CD4-positive, CD25-positive, alpha-beta regulatory T cell (primary cell): ENCODE data around the gene SLC6A9. TPM values are rescaled to one million over a fixed set of nuclear protein-coding genes. Genes with fewer than 3 reads are reported as not detected.

Experiments
- ATAC-seq, 2 donors: fragments of 150-1000 bp; cut with Tn5 transposase; one replicate each; pipeline ENCODE4 v1.10.0; 2021; ENCODE audit warnings: low read depth in 2 of 2, moderate number of reproducible peaks in 2 of 2, moderate library complexity in 1 of 2
- DNase-seq, 3 donors: peaks; one replicate each; pipeline versions ENCODE4 v3.0.0 to v3.0.0-alpha.2; 2012 to 2022; ENCODE audit warnings: mixed read lengths in 1 of 3
- H3K27ac ChIP-seq: one replicate; pipeline ENCODE4 v1.7.0; 2013; ENCODE audit warnings: mild to moderate bottlenecking, low read length; ENCODE audit not compliant: insufficient read depth, poor library complexity, severe bottlenecking
- H3K27me3 ChIP-seq: one replicate; pipeline ENCODE4 v1.7.0; 2013; ENCODE audit warnings: low read length; ENCODE audit not compliant: control insufficient read depth, insufficient read depth
- H3K36me3 ChIP-seq: one replicate; pipeline ENCODE4 v1.7.0; 2013; ENCODE audit warnings: mild to moderate bottlenecking, low read length, moderate library complexity; ENCODE audit not compliant: control insufficient read depth, insufficient read depth
- H3K4me1 ChIP-seq: 2 replicates; pipeline ENCODE4 v1.7.0; 2013; ENCODE audit warnings: mild to moderate bottlenecking, low read length; ENCODE audit not compliant: insufficient read depth, control insufficient read depth, poor library complexity, severe bottlenecking
- H3K4me3 ChIP-seq: one replicate; pipeline ENCODE4 v1.7.0; 2013; ENCODE audit warnings: low read depth, mild to moderate bottlenecking, low read length, moderate library complexity
- H3K9me3 ChIP-seq, 2 experiments: 1 replicate in 1 of 2; 2 replicates in 1 of 2; pipeline ENCODE4 v1.7.0; 2013; ENCODE audit warnings: low read length in 2 of 2, mild to moderate bottlenecking in 1 of 2, moderate library complexity in 1 of 2; ENCODE audit not compliant: control insufficient read depth in 2 of 2
- H3K27ac Mint-ChIP-seq, 3 donors: one replicate each; pipeline ENCODE4 v1.8.0; 2020 to 2022; ENCODE audit warnings: mild to moderate bottlenecking in 3 of 3, mixed read lengths in 3 of 3, moderate library complexity in 2 of 3
- H3K27me3 Mint-ChIP-seq: one replicate; pipeline ENCODE4 v1.8.0; 2022; ENCODE audit warnings: mild to moderate bottlenecking, mixed read lengths
- H3K36me3 Mint-ChIP-seq: one replicate; pipeline ENCODE4 v1.8.0; 2020; ENCODE audit warnings: mixed read lengths
- H3K4me1 Mint-ChIP-seq, 4 donors: one replicate each; pipeline ENCODE4 v1.8.0; 2020 to 2022; ENCODE audit warnings: mixed read lengths in 4 of 4, mild to moderate bottlenecking in 1 of 4
- H3K4me3 Mint-ChIP-seq, 4 donors: one replicate each; pipeline ENCODE4 v1.8.0; 2020 to 2022; ENCODE audit warnings: mild to moderate bottlenecking in 4 of 4, mixed read lengths in 4 of 4, moderate library complexity in 3 of 4
- H3K9me3 Mint-ChIP-seq, 7 donors: one replicate each; pipeline ENCODE4 v1.8.0; 2020 to 2022; ENCODE audit warnings: mixed read lengths in 7 of 7, mild to moderate bottlenecking in 3 of 7, moderate library complexity in 2 of 7
- polyA plus RNA-seq, 4 donors: library from polyadenylated mRNA; unstranded; fragments of 300-500 nt; fragmentation: Illumina TruSeq; gene quantifications; one replicate each; pipeline ENCODE4 v1.2.3, GENCODE V29; 2021
- total RNA-seq: library from RNA; stranded (reverse); gene quantifications from one replicate; pipeline ENCODE4 v1.2.3, GENCODE V29; 2022

SLC6A9 gene
- total and polyA plus RNA-seq, 5 donors from 2014 or later = 0.07 to 0.20 TPM; not detected in 3

DNA sequence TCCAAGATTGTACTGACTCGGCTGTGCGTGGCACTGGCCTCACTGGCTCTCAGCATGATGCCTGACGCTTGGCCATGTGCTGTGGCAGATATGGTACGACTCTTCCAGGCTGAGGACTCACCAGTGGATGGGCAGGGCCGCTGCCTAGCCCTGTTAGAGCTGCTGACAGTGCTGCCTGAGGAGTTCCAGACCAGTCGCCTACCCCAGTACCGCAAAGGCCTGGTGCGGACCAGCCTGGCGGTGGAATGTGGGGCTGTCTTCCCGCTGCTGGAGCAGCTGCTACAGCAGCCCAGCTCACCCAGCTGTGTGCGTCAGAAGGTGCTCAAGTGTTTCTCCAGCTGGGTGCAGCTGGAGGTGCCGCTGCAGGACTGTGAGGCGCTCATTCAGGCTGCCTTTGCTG lies 81.6 kb downstream of the SLC6A9 start:
- Histone ChIP-seq H3K27me3 (no peaks in the 10 kb centered on the region), H3K36me3 (peaks cover 6% of the 10 kb centered on the region), H3K27ac (no peak overlapping the region), H3K4me3 (no peak overlapping the region), H3K4me1 (peaks cover 26% of the 10 kb centered on the region), H3K9me3 (no peaks in the 10 kb centered on the region)
- H3K27ac Mint-ChIP-seq = no peak overlapping the region
- H3K4me3 Mint-ChIP-seq = peak overlapping the region in 2 of 4 donors; percentile 47 to 60
- peaks cover 6 to 56% (median 36%) of the 10 kb centered on the region in 4 donors for H3K4me1 Mint-ChIP-seq
- H3K27me3 Mint-ChIP-seq = no peaks in the 10 kb centered on the region
- ATAC-seq = no peak
- no peak for DNase-seq
- H3K36me3 Mint-ChIP-seq = peaks cover 16% of the 10 kb centered on the region
- H3K9me3 Mint-ChIP-seq = no peaks in the 10 kb centered on the region

- Mint-ChIP-seq H3K27ac (peak overlapping the region in 2 of 3 donors; percentile 73 to 92), H3K36me3 (peaks cover 16% of the 10 kb centered on the region), H3K9me3 (no peaks in the 10 kb centered on the region), H3K4me1 (peaks cover 5 to 62% (median 37%) of the 10 kb centered on the region in 4 donors), H3K27me3 (no peaks in the 10 kb centered on the region), H3K4me3 (peak overlapping the region; percentile 86 to 95 (median 90))
- Histone ChIP-seq H3K27me3 (no peaks in the 10 kb centered on the region), H3K4me1 (peaks cover 26% of the 10 kb centered on the region), H3K9me3 (no peaks in the 10 kb centered on the region), H3K36me3 (peaks cover 6% of the 10 kb centered on the region), H3K27ac (no peak overlapping the region), H3K4me3 (peak overlapping the region; percentile 24)
- no peak for ATAC-seq
- no peak for DNase-seq
These were observed 83.3 kb downstream of the SLC6A9 start for GRCh38 chr1:43947874-43948437.

GRCh38 chr1:43947061-43947873 lies 84.0 kb downstream of the SLC6A9 start:
- Histone ChIP-seq H3K36me3 (peaks cover 6% of the 10 kb centered on the region), H3K9me3 (no peaks in the 10 kb centered on the region), H3K4me1 (peaks cover 26% of the 10 kb centered on the region), H3K4me3 (peak overlapping the region; percentile 70), H3K27me3 (no peaks in the 10 kb centered on the region), H3K27ac (peak overlapping the region; percentile 93)
- DNase-seq (no peak), ATAC-seq (no peak)
- Mint-ChIP-seq H3K36me3 (peaks cover 16% of the 10 kb centered on the region), H3K9me3 (no peaks in the 10 kb centered on the region), H3K4me3 (peak overlapping the region; percentile 88 to 97 (median 93)), H3K4me1 (peaks cover 5 to 66% (median 38%) of the 10 kb centered on the region in 4 donors), H3K27me3 (no peaks in the 10 kb centered on the region), H3K27ac (peak overlapping the region; percentile 92 to 97 (median 93))

Other genes starting within 250 kb of the SLC6A9 start
- 1.5 TPM for gene ARTN, start 97.7 kb downstream of the SLC6A9 start, total RNA-seq
- gene ARTN, start 97.7 kb downstream of the SLC6A9 start, polyA plus RNA-seq = not detected
- gene IPO13, start 84.5 kb downstream of the SLC6A9 start, total RNA-seq = 12.6 TPM
- gene IPO13, start 84.5 kb downstream of the SLC6A9 start, polyA plus RNA-seq = 10 to 100 TPM in 2 of 4 donors, 1 to 10 TPM in 2; 9.4 to 11.6 (median 10.1) TPM
- gene DPH2, start 61.5 kb downstream of the SLC6A9 start, total RNA-seq = 17.9 TPM
- gene DPH2, start 61.5 kb downstream of the SLC6A9 start, polyA plus RNA-seq = 10 to 100 TPM; 17.2 to 25.0 (median 21.0) TPM
- gene ATP6V0B, start 56.5 kb downstream of the SLC6A9 start, total RNA-seq = 69.4 TPM
- gene ATP6V0B, start 56.5 kb downstream of the SLC6A9 start, polyA plus RNA-seq = 100 to 1,000 TPM; 207 to 274 (median 237) TPM
- gene B4GALT2, start 52.3 kb downstream of the SLC6A9 start, total RNA-seq = 0.54 TPM
- under 1 TPM; 0.20 to 0.86 (median 0.32) TPM for gene B4GALT2, start 52.3 kb downstream of the SLC6A9 start, polyA plus RNA-seq
- 1.2 TPM for gene CCDC24, start 39.9 kb downstream of the SLC6A9 start, total RNA-seq
- 1 to 10 TPM in 1 of 4 donors, under 1 TPM in 3; 0.18 to 1.8 (median 0.73) TPM for gene CCDC24, start 39.9 kb downstream of the SLC6A9 start, polyA plus RNA-seq
- not detected for gene KLF17, start 87.4 kb upstream of the SLC6A9 start, total RNA-seq
- gene KLF17, start 87.4 kb upstream of the SLC6A9 start, polyA plus RNA-seq = not detected
- not detected for gene KLF18, start 110.2 kb upstream of the SLC6A9 start, total RNA-seq
- not detected for gene KLF18, start 110.2 kb upstream of the SLC6A9 start, polyA plus RNA-seq
- 54.9 TPM for gene DMAP1, start 182.0 kb upstream of the SLC6A9 start, total RNA-seq
- gene DMAP1, start 182.0 kb upstream of the SLC6A9 start, polyA plus RNA-seq = 10 to 100 TPM; 33.5 to 39.9 (median 38.4) TPM